H1 (cell line): ENCODE measurements around the gene MRFAP1L1. TPM values are rescaled to one million over a fixed set of nuclear protein-coding genes. Genes with fewer than 3 reads are reported as not detected.
A peak's percentile ranks its signal among the peaks of the same experiment; 100 is the strongest.

ENCODE experiments used
- CTCF ChIA-PET: fragments of 300-600 bp; sonication (Branson Sonifier 250); formaldehyde crosslinking; loops from one replicate; lab custom pipeline; 2021; ENCODE audit not compliant: partially characterized antibody; lab: Charles Lee
- POLR2A ChIA-PET: fragments of 300-600 bp; sonication (Branson Sonifier 250); formaldehyde crosslinking; loops from one replicate; lab custom pipeline; 2021; ENCODE audit warnings: inconsistent platforms; ENCODE audit not compliant: partially characterized antibody; lab: Charles Lee
- DNase-seq, 2 experiments: peaks; one replicate each; pipeline versions ENCODE4 v3.0.0 to v3.0.0-alpha.2; 2010 to 2022; ENCODE audit warnings: low spot score in 2 of 2, low read depth in 1 of 2, mixed read lengths in 1 of 2
- FAIRE-seq: peaks from 2 replicates; lab custom pipeline; 2011; peaks lifted over from hg19 to GRCh38; lab: Jason Lieb, UNC
- H2AFZ ChIP-seq: 2 replicates; pipeline ENCODE4 v1.8.1; 2012; ENCODE audit warnings: low read length, inconsistent platforms
- H2AK5ac ChIP-seq: 2 replicates; pipeline ENCODE4 v1.6.1; 2013; ENCODE audit warnings: low read depth, low read length
- H2BK120ac ChIP-seq: replicated peaks from 2 replicates; pipeline ENCODE3; 2013; ENCODE audit warnings: low read depth, low read length, inconsistent platforms
- H2BK12ac ChIP-seq: 2 replicates; pipeline ENCODE4 v1.6.1; 2013; ENCODE audit warnings: low read depth, low read length
- H2BK15ac ChIP-seq: 2 replicates; pipeline ENCODE4 v1.6.1; 2013; ENCODE audit warnings: low read length
- H2BK20ac ChIP-seq: 2 replicates; pipeline ENCODE4 v1.6.1; 2013; ENCODE audit warnings: low read length
- H2BK5ac ChIP-seq: 2 replicates; pipeline ENCODE4 v1.6.1; 2013; ENCODE audit warnings: low read depth, low read length
- H3K14ac ChIP-seq: 2 replicates; pipeline ENCODE4 v1.6.1; 2013; ENCODE audit warnings: inconsistent platforms; ENCODE audit not compliant: insufficient read length
- H3K18ac ChIP-seq: 2 replicates; pipeline ENCODE4 v1.6.1; 2013; ENCODE audit warnings: low read length; ENCODE audit errors: extremely low read depth
- H3K23ac ChIP-seq: 2 replicates; pipeline ENCODE4 v1.6.1; 2013; ENCODE audit warnings: inconsistent platforms; ENCODE audit not compliant: insufficient read length
- H3K23me2 ChIP-seq: 2 replicates; pipeline ENCODE4 v1.6.1; 2013; ENCODE audit warnings: low read depth, low read length
- H3K27ac ChIP-seq: 2 replicates; pipeline ENCODE4 v1.6.1; 2011; ENCODE audit warnings: low read depth, low read length, inconsistent platforms
- H3K27me3 ChIP-seq, 4 experiments: replicated peaks in 1 of 4; 1 replicate in 1 of 4; 2 replicates in 3 of 4; pipeline versions ENCODE4 v1.6.1 to v1.8.1; 2011 to 2013; ENCODE audit warnings: low read length in 3 of 4, mild to moderate bottlenecking in 3 of 4, inconsistent platforms in 2 of 4, mixed read lengths in 2 of 4, moderate library complexity in 1 of 4; ENCODE audit not compliant: control insufficient read depth in 3 of 4, insufficient read depth in 3 of 4; ENCODE audit errors: extremely low read depth in 1 of 4
- H3K36me3 ChIP-seq, 4 experiments: 2 replicates each; pipeline versions ENCODE4 v1.6.1 to v1.8.1; 2011 to 2013; ENCODE audit warnings: mild to moderate bottlenecking in 4 of 4, low read length in 3 of 4, moderate library complexity in 2 of 4, control low read depth in 1 of 4, inconsistent platforms in 1 of 4; ENCODE audit not compliant: insufficient read depth in 4 of 4, control insufficient read depth in 2 of 4
- H3K4ac ChIP-seq: replicated peaks from 2 replicates; pipeline ENCODE3; 2013; ENCODE audit warnings: low read length, low read depth, mixed read lengths, inconsistent platforms; ENCODE audit not compliant: insufficient read length
- H3K4me1 ChIP-seq, 4 experiments: replicated peaks in 1 of 4; 1 replicate in 1 of 4; 2 replicates in 3 of 4; pipeline versions ENCODE4 v1.6.1 to v1.8.1; 2011 to 2013; ENCODE audit warnings: low read length in 3 of 4, inconsistent platforms in 2 of 4, mixed read lengths in 1 of 4; ENCODE audit not compliant: insufficient read depth in 4 of 4, control insufficient read depth in 3 of 4
- H3K4me2 ChIP-seq, 2 experiments: 2 replicates each; pipeline versions ENCODE4 v1.6.1 to v1.8.1; 2011 to 2013; ENCODE audit warnings: low read depth in 2 of 2, low read length in 2 of 2, control low read depth in 1 of 2, inconsistent platforms in 1 of 2, mild to moderate bottlenecking in 1 of 2; ENCODE audit not compliant: insufficient read depth in 1 of 2
- H3K4me3 ChIP-seq, 4 experiments: fragments of 200-600, 300-600 bp in 1 of 4; sonication (generic), shearing (Covaris generic), sonication (Bioruptor Twin) in 1 of 4; 2 replicates each; pipeline versions ENCODE4 v1.5.1 to v1.8.1; 2011 to 2016; ENCODE audit warnings: low read length in 4 of 4, low read depth in 3 of 4, control low read depth in 2 of 4, inconsistent platforms in 2 of 4, mild to moderate bottlenecking in 2 of 4, mixed read lengths in 1 of 4, moderate library complexity in 1 of 4; ENCODE audit not compliant: insufficient read depth in 2 of 4; ENCODE audit errors: extremely low read depth in 1 of 4
- H3K56ac ChIP-seq: replicated peaks from 2 replicates; pipeline ENCODE3; 2013; ENCODE audit warnings: low read depth, mild to moderate bottlenecking, mixed read lengths, low read length, inconsistent platforms; ENCODE audit not compliant: insufficient read length
- H3K79me1 ChIP-seq: 2 replicates; pipeline ENCODE4 v1.6.1; 2013; ENCODE audit warnings: low read depth, low read length, control low read depth
- H3K79me2 ChIP-seq, 2 experiments: 2 replicates each; pipeline versions ENCODE4 v1.6.1 to v1.8.1; 2012 to 2013; ENCODE audit warnings: low read length in 2 of 2, mild to moderate bottlenecking in 2 of 2, inconsistent platforms in 1 of 2; ENCODE audit not compliant: insufficient read depth in 2 of 2, control insufficient read depth in 1 of 2
- H3K9ac ChIP-seq, 4 experiments: replicated peaks in 1 of 4; 1 replicate in 1 of 4; 2 replicates in 3 of 4; pipeline versions ENCODE4 v1.6.1 to v1.8.1; 2011 to 2013; ENCODE audit warnings: low read depth in 3 of 4, low read length in 3 of 4, control low read depth in 2 of 4, mild to moderate bottlenecking in 2 of 4, moderate library complexity in 2 of 4, inconsistent platforms in 1 of 4; ENCODE audit errors: extremely low read depth in 1 of 4
- H3K9me3 ChIP-seq, 2 experiments: 2 replicates each; pipeline versions ENCODE4 v1.6.1 to v1.8.1; 2012 to 2013; ENCODE audit warnings: mild to moderate bottlenecking in 2 of 2, moderate library complexity in 2 of 2, control low read depth in 1 of 2, inconsistent platforms in 1 of 2, low read depth in 1 of 2, low read length in 1 of 2, mixed read lengths in 1 of 2; ENCODE audit not compliant: insufficient read depth in 2 of 2
- H4K20me1 ChIP-seq, 2 experiments: replicated peaks in 1 of 2; 2 replicates each; pipeline versions ENCODE3 to v1.8.1; 2011 to 2013; ENCODE audit warnings: inconsistent platforms in 2 of 2, low read length in 2 of 2, mild to moderate bottlenecking in 1 of 2; ENCODE audit not compliant: insufficient read depth in 2 of 2, control insufficient read depth in 1 of 2
- H4K5ac ChIP-seq: 2 replicates; pipeline ENCODE4 v1.6.1; 2013; ENCODE audit warnings: low read length, low read depth, mixed read lengths, inconsistent platforms; ENCODE audit not compliant: insufficient read length
- H4K8ac ChIP-seq: 2 replicates; pipeline ENCODE4 v1.8.0; 2013; ENCODE audit warnings: mild to moderate bottlenecking, moderate library complexity, low read length, inconsistent platforms; ENCODE audit not compliant: insufficient read depth; ENCODE audit errors: extremely low read depth
- H4K91ac ChIP-seq: replicated peaks from 2 replicates; pipeline ENCODE3; 2013; ENCODE audit warnings: low read length, mixed read lengths, inconsistent platforms; ENCODE audit not compliant: insufficient read length
- CBX8 ChIP-seq: fragments of 300-800, 300-1000 bp; sonication (generic); IDR thresholded peaks from 2 replicates; pipeline ENCODE4 v1.7.1; 2016; ENCODE audit warnings: low read depth, low read length, borderline replicate concordance
- CEBPB ChIP-seq: IDR thresholded peaks from 2 replicates; pipeline ENCODE4 v1.6.1; 2012; ENCODE audit warnings: low read depth, low read length
- POU5F1 ChIP-seq: IDR thresholded peaks from 2 replicates; pipeline ENCODE4 v1.6.1; 2011; ENCODE audit warnings: low read depth, mild to moderate bottlenecking, low read length, moderate library complexity
- SAP30 ChIP-seq: fragments of 300-600 bp; sonication (generic); IDR thresholded peaks from 2 replicates; pipeline ENCODE4 v1.7.1; 2012; ENCODE audit warnings: low read length, moderate library complexity, mild to moderate bottlenecking, inconsistent platforms; ENCODE audit not compliant: insufficient read depth, insufficient replicate concordance
- SIX5 ChIP-seq: IDR thresholded peaks from 2 replicates; pipeline ENCODE4 v1.6.1; 2011; ENCODE audit warnings: mild to moderate bottlenecking, low read depth, low read length
- SP2 ChIP-seq: IDR thresholded peaks from 2 replicates; pipeline ENCODE4 v1.6.1; 2012; ENCODE audit warnings: mild to moderate bottlenecking, low read length, inconsistent platforms
- SUZ12 ChIP-seq: fragments of 200-600 bp; sonication (generic); IDR thresholded peaks from 2 replicates; pipeline ENCODE4 v1.6.1; 2012; ENCODE audit warnings: mild to moderate bottlenecking, inconsistent platforms, low read length, moderate library complexity, mixed read lengths
- TAF1 ChIP-seq: IDR thresholded peaks from 2 replicates; pipeline ENCODE4 v1.6.1; 2011; ENCODE audit warnings: mild to moderate bottlenecking, low read depth, low read length
- ZNF274 ChIP-seq: IDR thresholded peaks from 2 replicates; pipeline ENCODE4 v1.7.0; 2012; ENCODE audit warnings: low read length, borderline replicate concordance; ENCODE audit errors: extremely low read depth
- WGBS, 2 experiments: shearing (Covaris generic) in 1 of 2; methylation state at CpG; one replicate each; pipeline versions ENCODE4 v1.1.6 to v1.1.7; 2013 to 2015; ENCODE audit warnings: low lambda C conversion rate in 2 of 2, mixed read lengths in 2 of 2, inconsistent platforms in 1 of 2, low coverage in 1 of 2, missing lambda C conversion rate in 1 of 2; ENCODE audit not compliant: insufficient replicate concordance in 2 of 2, insufficient coverage in 1 of 2, insufficient read length in 1 of 2; ENCODE audit errors: extremely low coverage in 1 of 2, missing lambda C conversion rate in 1 of 2; 5-methylcytosine and 5-hydroxymethylcytosine counted together
- polyA plus RNA-seq, 7 experiments: library from polyadenylated mRNA; depleted of rRNA in 3 of 7; stranded (reverse) in 5 of 7; unstranded in 2 of 7; fragments of >200 nt in 5 of 7; fragments of 200-250 nt in 2 of 7; gene quantifications; 1 replicate in 5 of 7; 2 replicates in 1 of 7; 4 replicates in 1 of 7; pipeline versions ENCODE4 v1.2.1 to v1.2.3, GENCODE V29; 2011 to 2013; ENCODE audit warnings: missing spikeins in 2 of 7, mixed read lengths in 2 of 7
- total RNA-seq: library from RNA; stranded (reverse); fragmentation: NEBNext Ultra II Directional; extraction: Animal tissue kit (Norgen Biotek cat#: 25700); gene quantifications from 2 replicates; pipeline ENCODE4 v1.2.1, GENCODE V29; 2021
- TF ChIP-seq, protein P1 (sequence below): IDR thresholded peaks from 2 replicates; pipeline ENCODE4 v1.6.1; 2012; ENCODE audit warnings: inconsistent platforms
- TF ChIP-seq, protein P2 (sequence below), 3 experiments: IDR thresholded peaks; 1 replicate in 2 of 3; 2 replicates in 1 of 3; pipeline versions ENCODE4 v1.5.1 to v1.6.1; 2011; ENCODE audit warnings: low read length in 3 of 3, mild to moderate bottlenecking in 3 of 3, inconsistent platforms in 2 of 3, low read depth in 1 of 3, moderate library complexity in 1 of 3; ENCODE audit not compliant: insufficient read depth in 1 of 3; ENCODE audit errors: control extremely low read depth in 1 of 3

The MRFAP1L1 gene
- total and polyA plus RNA-seq, 2 of the 8 experiments (the other 6 are each of a cell fraction or from before 2014, with no cell fraction given), result 26.8 to 54.3 TPM

- no peaks in the 10 kb centered on the region for H3K9me3 ChIP-seq
- H4K91ac ChIP-seq, result peak overlapping the region; percentile 52
- peak overlapping the region; percentile 53; the same call in 1 of the 2 replicates for H2BK12ac ChIP-seq
- H3K4me1 ChIP-seq, result peaks cover 0 to 13% (median 6%) of the 10 kb centered on the region in 4 experiments; a peak in 5 of 7 replicates
- no peak overlapping the region for H2BK120ac ChIP-seq
- CTCF ChIA-PET, result interaction anchor here (0.6 to 3.9 kb wide), 3 partner anchors 8 to 146 kb away, joined by 3 to 20 read pairs (median 9); no protein-coding TSS in a partner anchor
- H2AK5ac ChIP-seq, result peak overlapping the region; percentile 39; the same call in 1 of the 2 replicates
- no peak overlapping the region for H3K23ac ChIP-seq
- FAIRE-seq (no peak), DNase-seq (no peak)
- no peaks in the 10 kb centered on the region for H3K27me3 ChIP-seq
- H4K8ac ChIP-seq, result no peak overlapping the region
- H3K23me2 ChIP-seq, result peaks cover 9% of the 10 kb centered on the region
- no peak overlapping the region; a peak in 1 of 7 replicates for H3K9ac ChIP-seq
- no peak overlapping the region for H2AFZ ChIP-seq
- H3K4me2 ChIP-seq, result no peak overlapping the region; a peak in 1 of 4 replicates
- WGBS, 2 experiments, result 88% methylated on average over 3 of the region's 3 CpGs; no CpG with 5 or more reads in 1 of the 2 experiments
- peaks cover 0 to 6% of the 10 kb centered on the region in 2 experiments for H4K20me1 ChIP-seq
- no peaks in the 10 kb centered on the region for H3K79me2 ChIP-seq
- H3K36me3 ChIP-seq, result no peaks in the 10 kb centered on the region; a peak in 1 of 8 replicates
- H4K5ac ChIP-seq, result peak overlapping the region; percentile 47
- H3K79me1 ChIP-seq, result no peaks in the 10 kb centered on the region
- H3K27ac ChIP-seq, result no peak overlapping the region
- H3K4me3 ChIP-seq, result no peak overlapping the region
- H3K4ac ChIP-seq, result no peak overlapping the region
- POLR2A ChIA-PET, result interaction anchor here (1.7 kb wide), 1 partner anchor 22 kb away, joined by 4 read pairs; no protein-coding TSS in a partner anchor
- H3K14ac ChIP-seq, result no peak overlapping the region
- H3K56ac ChIP-seq, result no peak overlapping the region
- H2BK20ac ChIP-seq, result no peak overlapping the region; the same call in 1 of the 2 replicates
- H2BK5ac ChIP-seq, result no peak overlapping the region
- H3K18ac ChIP-seq, result peak overlapping the region; percentile 26
- 0 out of 2 replicates have a peak overlapping the region, but pooled peaks have one; percentile 72 for H2BK15ac ChIP-seq
- no peak for TF ChIP-seq CBX8
- TF ChIP-seq SP2, result no peak
- TF ChIP-seq CEBPB, result no peak
- TF ChIP-seq SIX5, result no peak
- TF ChIP-seq TAF1, result no peak
- no peak for TF ChIP-seq SUZ12
- TF ChIP-seq, protein P1, sequence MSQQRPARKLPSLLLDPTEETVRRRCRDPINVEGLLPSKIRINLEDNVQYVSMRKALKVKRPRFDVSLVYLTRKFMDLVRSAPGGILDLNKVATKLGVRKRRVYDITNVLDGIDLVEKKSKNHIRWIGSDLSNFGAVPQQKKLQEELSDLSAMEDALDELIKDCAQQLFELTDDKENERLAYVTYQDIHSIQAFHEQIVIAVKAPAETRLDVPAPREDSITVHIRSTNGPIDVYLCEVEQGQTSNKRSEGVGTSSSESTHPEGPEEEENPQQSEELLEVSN, result no peak
- no peak for TF ChIP-seq POU5F1
- no peak for TF ChIP-seq SAP30
- no peak for TF ChIP-seq ZNF274
- TF ChIP-seq, protein P2, sequence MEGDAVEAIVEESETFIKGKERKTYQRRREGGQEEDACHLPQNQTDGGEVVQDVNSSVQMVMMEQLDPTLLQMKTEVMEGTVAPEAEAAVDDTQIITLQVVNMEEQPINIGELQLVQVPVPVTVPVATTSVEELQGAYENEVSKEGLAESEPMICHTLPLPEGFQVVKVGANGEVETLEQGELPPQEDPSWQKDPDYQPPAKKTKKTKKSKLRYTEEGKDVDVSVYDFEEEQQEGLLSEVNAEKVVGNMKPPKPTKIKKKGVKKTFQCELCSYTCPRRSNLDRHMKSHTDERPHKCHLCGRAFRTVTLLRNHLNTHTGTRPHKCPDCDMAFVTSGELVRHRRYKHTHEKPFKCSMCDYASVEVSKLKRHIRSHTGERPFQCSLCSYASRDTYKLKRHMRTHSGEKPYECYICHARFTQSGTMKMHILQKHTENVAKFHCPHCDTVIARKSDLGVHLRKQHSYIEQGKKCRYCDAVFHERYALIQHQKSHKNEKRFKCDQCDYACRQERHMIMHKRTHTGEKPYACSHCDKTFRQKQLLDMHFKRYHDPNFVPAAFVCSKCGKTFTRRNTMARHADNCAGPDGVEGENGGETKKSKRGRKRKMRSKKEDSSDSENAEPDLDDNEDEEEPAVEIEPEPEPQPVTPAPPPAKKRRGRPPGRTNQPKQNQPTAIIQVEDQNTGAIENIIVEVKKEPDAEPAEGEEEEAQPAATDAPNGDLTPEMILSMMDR (IDR thresholded peaks at IDR 0.05; ENCODE audit: control extremely low read depth in 1 of 3, insufficient read depth in 1 of 3, low read depth in 1 of 3, low read length in 3 of 3), result no peak
Observed at GRCh38 chr4:6727943-6728250, 18.2 kb upstream of the MRFAP1L1 start.
